Suprapubic skin (tissue), 3 donors: Measurements from ENCODE around the gene GRID1.

Experiments used
- CTCF ChIP-seq, 2 donors: fragments of 200-600 bp in 1 of 2; fragments of 450-650 bp in 1 of 2; sonication (generic) in 1 of 2; IDR thresholded peaks; one replicate each; pipeline ENCODE4 v1.5.1; 2016 to 2019; ENCODE audit warnings: antibody characterized with exemption in 2 of 2, mild to moderate bottlenecking in 1 of 2, moderate library complexity in 1 of 2
- EP300 ChIP-seq: sonication (generic); formaldehyde crosslinking; IDR thresholded peaks from one replicate; pipeline ENCODE4 v1.6.1; 2017; ENCODE audit warnings: antibody characterized with exemption

- no peak for TF ChIP-seq EP300
- no peak for TF ChIP-seq CTCF (IDR thresholded peaks at IDR 0.05)
Observed at GRCh38 chr10:86250399-86250798, 116.2 kb downstream of the GRID1 start.
